Body of pancreas (tissue), 4 donors: Measurements from ENCODE around the gene POLL.

Experiments used
- POLR2A ChIP-seq, 3 donors: fragments of 450-650 bp; IDR thresholded peaks; one replicate each; pipeline ENCODE4 v1.6.1; 2016; ENCODE audit warnings: antibody characterized with exemption in 3 of 3, mild to moderate bottlenecking in 2 of 3
- TF ChIP-seq, protein P1 (sequence below), 7 experiments: fragments of 450-650 bp in 4 of 7; fragments of 200-600 bp in 3 of 7; sonication (generic) in 3 of 7; IDR thresholded peaks; one replicate each; pipeline ENCODE4 v1.5.1; 2016 to 2019; ENCODE audit warnings: antibody characterized with exemption in 7 of 7

DNA sequence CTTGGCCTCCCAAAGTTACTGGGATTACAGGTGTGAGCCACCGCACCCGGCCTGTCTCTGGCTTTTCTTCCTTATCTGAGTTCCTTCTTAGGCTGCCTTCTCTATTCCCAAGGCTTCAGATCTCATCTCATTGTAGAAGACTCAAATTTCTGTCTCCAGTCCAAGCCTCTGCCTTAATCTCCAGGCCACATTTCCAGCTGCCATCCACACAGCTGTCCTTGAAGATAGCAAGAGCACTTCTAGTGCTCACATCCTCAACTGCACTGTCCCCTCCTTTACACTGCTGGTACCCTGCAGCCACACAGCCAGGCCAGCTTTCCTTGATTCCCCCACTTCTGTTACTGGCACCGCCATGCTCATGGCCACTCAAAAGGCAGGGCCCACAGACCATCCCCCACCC lies 35.6 kb downstream of the POLL start:
- TF ChIP-seq, protein P1, sequence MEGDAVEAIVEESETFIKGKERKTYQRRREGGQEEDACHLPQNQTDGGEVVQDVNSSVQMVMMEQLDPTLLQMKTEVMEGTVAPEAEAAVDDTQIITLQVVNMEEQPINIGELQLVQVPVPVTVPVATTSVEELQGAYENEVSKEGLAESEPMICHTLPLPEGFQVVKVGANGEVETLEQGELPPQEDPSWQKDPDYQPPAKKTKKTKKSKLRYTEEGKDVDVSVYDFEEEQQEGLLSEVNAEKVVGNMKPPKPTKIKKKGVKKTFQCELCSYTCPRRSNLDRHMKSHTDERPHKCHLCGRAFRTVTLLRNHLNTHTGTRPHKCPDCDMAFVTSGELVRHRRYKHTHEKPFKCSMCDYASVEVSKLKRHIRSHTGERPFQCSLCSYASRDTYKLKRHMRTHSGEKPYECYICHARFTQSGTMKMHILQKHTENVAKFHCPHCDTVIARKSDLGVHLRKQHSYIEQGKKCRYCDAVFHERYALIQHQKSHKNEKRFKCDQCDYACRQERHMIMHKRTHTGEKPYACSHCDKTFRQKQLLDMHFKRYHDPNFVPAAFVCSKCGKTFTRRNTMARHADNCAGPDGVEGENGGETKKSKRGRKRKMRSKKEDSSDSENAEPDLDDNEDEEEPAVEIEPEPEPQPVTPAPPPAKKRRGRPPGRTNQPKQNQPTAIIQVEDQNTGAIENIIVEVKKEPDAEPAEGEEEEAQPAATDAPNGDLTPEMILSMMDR (IDR thresholded peaks at IDR 0.05), result no peak
- no peak for TF ChIP-seq POLR2A (IDR thresholded peaks at IDR 0.05)
